ENCODE results near the gene CACNB1.
A peak's percentile ranks its signal among the peaks of the same experiment; 100 is the strongest.

Gene CACNB1

GRCh38 chr17:39146273-39146672, 51.2 kb downstream of the CACNB1 start:
- no peak overlapping the region for H3K27ac Mint-ChIP-seq (ENCODE audit: low read depth)
- H3K9me3 Mint-ChIP-seq = no peaks in the 10 kb centered on the region
- H3K4me3 Mint-ChIP-seq = no peak overlapping the region
- peaks cover 20% of the 10 kb centered on the region for H3K4me1 Mint-ChIP-seq
- ATAC-seq (replicated peaks; ENCODE audit: extremely low read depth, poor library complexity, severe bottlenecking) (no peak), DNase-seq (ENCODE audit: low spot score in 2 of 2) (no peak)
- H3K27me3 Mint-ChIP-seq = no peaks in the 10 kb centered on the region
- H3K36me3 Mint-ChIP-seq (ENCODE audit: insufficient read depth) = peaks cover 2% of the 10 kb centered on the region

GRCh38 chr17:39145143-39145542, 52.3 kb downstream of the CACNB1 start:
- no peak overlapping the region for H3K4me3 Mint-ChIP-seq
- no peak for DNase-seq (ENCODE audit: low spot score in 2 of 2)
- H3K4me1 Mint-ChIP-seq = peaks cover 13% of the 10 kb centered on the region
- no peak overlapping the region for H3K27ac Mint-ChIP-seq (ENCODE audit: low read depth)
- no peaks in the 10 kb centered on the region for H3K36me3 Mint-ChIP-seq (ENCODE audit: insufficient read depth)
- ATAC-seq (replicated peaks; ENCODE audit: extremely low read depth, poor library complexity, severe bottlenecking) = no peak
- H3K27me3 Mint-ChIP-seq = no peaks in the 10 kb centered on the region
- no peaks in the 10 kb centered on the region for H3K9me3 Mint-ChIP-seq

DNA sequence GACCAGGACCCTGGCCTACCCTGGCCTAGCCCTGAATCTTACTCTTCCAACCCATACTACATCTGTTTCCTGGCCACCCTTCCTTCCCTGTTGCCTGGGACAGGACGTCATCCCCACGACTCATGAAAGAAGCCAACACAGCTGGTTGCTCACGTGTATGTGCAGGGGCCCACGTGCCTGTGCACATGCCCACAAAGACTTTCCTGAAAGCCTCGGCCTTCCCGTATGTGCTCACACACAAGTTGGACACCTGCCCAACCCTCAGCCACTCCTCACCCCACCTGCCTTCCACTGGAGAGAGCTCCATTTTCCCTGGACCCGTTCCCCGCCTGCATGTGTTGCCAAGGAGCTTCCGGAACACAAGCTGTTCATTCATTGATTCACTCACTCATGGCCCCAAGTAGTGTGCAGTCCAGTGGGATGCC, 53.0 kb downstream of the CACNB1 start:
- no peak overlapping the region for H3K27ac Mint-ChIP-seq (ENCODE audit: low read depth)
- H3K9me3 Mint-ChIP-seq = no peaks in the 10 kb centered on the region
- no peaks in the 10 kb centered on the region for H3K36me3 Mint-ChIP-seq (ENCODE audit: insufficient read depth)
- H3K4me1 Mint-ChIP-seq = peaks cover 6% of the 10 kb centered on the region
- no peaks in the 10 kb centered on the region for H3K27me3 Mint-ChIP-seq
- ATAC-seq (replicated peaks; ENCODE audit: extremely low read depth, poor library complexity, severe bottlenecking) = no peak
- DNase-seq (ENCODE audit: low spot score in 2 of 2) = no peak
- H3K4me3 Mint-ChIP-seq = no peak overlapping the region

DNA sequence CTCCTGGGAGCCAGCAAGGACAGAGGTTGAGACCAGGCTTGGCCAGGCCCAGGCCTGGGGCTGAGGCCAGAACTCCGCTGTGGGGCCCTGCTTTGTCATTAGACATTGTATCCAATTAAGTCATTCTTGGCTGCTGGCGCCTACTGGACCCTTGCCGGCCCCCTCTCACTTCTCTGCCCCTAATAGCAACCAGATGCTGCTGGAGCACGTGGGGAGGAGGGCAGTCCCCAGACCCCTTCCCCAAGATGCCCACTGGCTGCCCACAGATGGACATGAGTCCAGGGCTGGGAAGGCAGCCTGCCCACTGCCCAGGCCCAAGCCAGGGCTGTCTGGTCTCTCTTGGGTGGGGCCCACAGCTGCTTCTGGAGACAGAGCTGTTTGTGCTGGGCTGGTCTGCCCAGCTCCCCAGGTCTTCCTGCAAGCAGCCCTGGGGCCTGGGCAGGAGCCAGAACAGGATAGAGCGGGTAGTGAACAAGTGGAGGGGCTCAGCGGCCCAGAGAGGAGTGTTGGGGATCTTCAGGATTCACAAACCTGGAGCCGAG, 53.8 kb downstream of the CACNB1 start:
- DNase-seq (ENCODE audit: low spot score in 2 of 2) (no peak), ATAC-seq (replicated peaks; ENCODE audit: extremely low read depth, poor library complexity, severe bottlenecking) (no peak)
- Mint-ChIP-seq H3K4me3 (no peak overlapping the region), H3K9me3 (no peaks in the 10 kb centered on the region), H3K27ac (ENCODE audit: low read depth) (no peak overlapping the region), H3K36me3 (ENCODE audit: insufficient read depth) (no peaks in the 10 kb centered on the region), H3K27me3 (no peaks in the 10 kb centered on the region), H3K4me1 (peaks cover 4% of the 10 kb centered on the region)

DNA sequence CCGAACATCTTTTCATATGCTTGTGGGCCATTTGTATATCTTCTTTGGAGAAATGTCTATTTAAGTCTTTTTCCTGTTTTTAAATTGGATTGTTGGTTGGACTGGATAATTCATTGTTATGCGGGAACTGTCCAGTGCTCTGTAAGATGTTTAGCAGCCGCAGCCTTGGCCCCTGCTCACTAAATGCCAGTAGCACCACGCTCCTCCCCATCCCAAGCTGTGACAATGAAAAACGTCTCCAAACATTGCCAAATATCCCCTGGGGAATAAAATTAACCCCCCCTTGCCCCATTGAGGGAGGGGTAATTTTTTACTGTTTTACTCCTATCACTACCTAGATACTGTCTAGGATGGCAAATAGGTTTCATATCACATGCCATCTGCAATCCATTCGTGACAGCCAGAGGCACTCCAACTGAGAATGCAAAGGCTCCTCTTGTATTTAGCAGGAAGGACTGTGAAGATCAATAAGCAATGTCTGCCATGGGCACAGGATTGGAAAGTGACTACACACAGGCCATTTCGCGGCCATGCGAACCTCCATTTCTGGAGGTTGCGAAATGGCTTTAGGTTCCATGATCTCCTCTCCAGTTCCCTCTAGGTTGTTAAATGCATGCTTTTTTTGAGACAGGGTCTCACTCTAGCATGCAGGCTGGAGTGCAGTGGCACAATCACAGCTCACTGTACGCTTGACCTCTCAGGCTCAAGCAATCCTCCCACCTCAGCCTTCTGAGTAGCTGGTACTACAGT, 55.4 kb downstream of the CACNB1 start:
- ATAC-seq (replicated peaks; ENCODE audit: extremely low read depth, poor library complexity, severe bottlenecking) = no peak
- H3K27me3 Mint-ChIP-seq = no peaks in the 10 kb centered on the region
- no peak for DNase-seq (ENCODE audit: low spot score in 2 of 2)
- H3K36me3 Mint-ChIP-seq (ENCODE audit: insufficient read depth) = peaks cover 2% of the 10 kb centered on the region
- H3K9me3 Mint-ChIP-seq = no peaks in the 10 kb centered on the region
- H3K4me3 Mint-ChIP-seq = no peak overlapping the region
- no peak overlapping the region for H3K27ac Mint-ChIP-seq (ENCODE audit: low read depth)
- peaks cover 11% of the 10 kb centered on the region for H3K4me1 Mint-ChIP-seq

DNA sequence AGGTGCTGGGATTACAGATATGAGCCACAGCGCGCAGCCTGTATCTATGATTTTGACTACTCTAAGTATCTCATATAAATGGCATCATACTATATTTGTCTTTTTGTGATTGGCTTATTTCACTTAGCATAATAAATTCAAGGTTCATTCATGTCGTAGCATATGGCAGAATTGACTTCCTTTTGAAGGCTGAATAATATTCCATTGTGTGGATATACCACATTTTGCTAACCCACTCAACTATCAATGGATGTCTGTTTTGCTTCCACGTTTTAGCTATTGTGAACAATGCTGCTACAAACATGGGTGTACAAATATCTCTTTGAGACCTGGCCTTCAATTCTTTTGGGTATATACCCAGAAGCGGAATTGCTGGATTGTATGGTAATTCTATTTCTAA, 56.2 kb downstream of the CACNB1 start:
- DNase-seq (ENCODE audit: low spot score in 2 of 2) (no peak), ATAC-seq (replicated peaks; ENCODE audit: extremely low read depth, poor library complexity, severe bottlenecking) (no peak)
- no peak overlapping the region for H3K27ac Mint-ChIP-seq (ENCODE audit: low read depth)
- peaks cover 2% of the 10 kb centered on the region for H3K36me3 Mint-ChIP-seq (ENCODE audit: insufficient read depth)
- no peaks in the 10 kb centered on the region for H3K9me3 Mint-ChIP-seq
- peaks cover 11% of the 10 kb centered on the region for H3K4me1 Mint-ChIP-seq
- H3K27me3 Mint-ChIP-seq = no peaks in the 10 kb centered on the region
- no peak overlapping the region for H3K4me3 Mint-ChIP-seq

DNA sequence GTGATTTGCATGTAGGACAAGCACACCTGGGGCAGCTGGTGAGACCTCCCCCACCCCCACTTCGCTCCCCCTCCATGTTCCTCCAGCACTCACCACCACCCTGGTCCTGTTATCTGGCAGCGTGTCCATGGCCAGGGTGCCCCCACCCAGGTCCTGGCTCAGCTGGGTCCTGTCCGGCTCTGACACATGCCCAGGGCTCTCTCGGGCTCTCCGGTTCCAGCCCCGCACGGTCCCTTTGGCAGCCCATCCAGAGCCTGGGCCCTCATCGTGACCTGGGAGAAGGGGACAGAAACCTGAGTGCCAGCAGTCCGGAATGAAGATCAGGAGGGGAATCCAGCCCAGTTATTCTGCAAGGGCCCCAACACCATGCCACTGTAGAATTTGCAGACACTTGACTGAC, 57.9 kb downstream of the CACNB1 start:
- H3K9me3 Mint-ChIP-seq = no peaks in the 10 kb centered on the region
- no peak for DNase-seq (ENCODE audit: low spot score in 2 of 2)
- no peak overlapping the region for H3K4me3 Mint-ChIP-seq
- H3K27me3 Mint-ChIP-seq = no peaks in the 10 kb centered on the region
- peaks cover 11% of the 10 kb centered on the region for H3K4me1 Mint-ChIP-seq
- no peak for ATAC-seq (replicated peaks; ENCODE audit: extremely low read depth, poor library complexity, severe bottlenecking)
- peaks cover 2% of the 10 kb centered on the region for H3K36me3 Mint-ChIP-seq (ENCODE audit: insufficient read depth)
- H3K27ac Mint-ChIP-seq (ENCODE audit: low read depth) = no peak overlapping the region

GRCh38 chr17:39139161-39139511, 58.3 kb downstream of the CACNB1 start:
- Mint-ChIP-seq H3K9me3 (no peaks in the 10 kb centered on the region), H3K4me3 (no peak overlapping the region), H3K27ac (ENCODE audit: low read depth) (peak overlapping the region; percentile 65), H3K27me3 (no peaks in the 10 kb centered on the region), H3K36me3 (ENCODE audit: insufficient read depth) (peaks cover 2% of the 10 kb centered on the region), H3K4me1 (peaks cover 11% of the 10 kb centered on the region)
- ATAC-seq (replicated peaks; ENCODE audit: extremely low read depth, poor library complexity, severe bottlenecking) (no peak), DNase-seq (ENCODE audit: low spot score in 2 of 2) (no peak)

DNA sequence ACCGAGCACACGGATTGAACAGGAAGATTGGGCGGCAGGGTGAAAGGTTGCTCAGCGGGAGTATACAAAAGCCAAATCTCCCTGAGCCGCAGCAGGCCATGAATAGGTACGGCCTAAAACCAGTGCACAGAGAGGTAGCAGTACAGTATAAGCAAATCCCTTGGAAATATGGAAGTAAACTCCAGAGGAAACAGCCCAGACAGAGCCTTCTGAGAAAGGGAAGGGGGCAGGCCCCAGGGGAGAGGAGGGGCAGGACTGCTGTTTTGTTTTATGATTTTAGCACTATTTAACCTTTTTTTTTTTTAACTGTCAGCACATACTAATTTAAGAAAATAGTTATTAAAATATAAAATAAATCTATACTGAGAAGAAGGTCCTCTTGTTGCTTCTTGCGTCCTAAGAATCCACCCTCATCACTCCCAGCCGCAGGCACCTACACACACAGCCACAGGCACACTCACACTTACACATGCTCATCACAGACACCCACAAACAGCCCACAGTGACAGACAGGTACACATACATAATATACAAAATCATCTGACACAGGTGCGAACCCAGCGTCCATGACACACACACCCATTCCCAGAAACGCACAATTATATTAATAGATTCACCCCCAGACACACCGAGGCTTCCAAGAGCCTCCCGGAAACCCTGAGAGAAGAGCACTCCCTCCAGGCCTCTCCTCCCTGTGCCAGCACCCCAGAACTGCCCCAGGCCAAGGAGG, 58.9 kb downstream of the CACNB1 start:
- Mint-ChIP-seq H3K36me3 (ENCODE audit: insufficient read depth) (peaks cover 2% of the 10 kb centered on the region), H3K27ac (ENCODE audit: low read depth) (peak overlapping the region; percentile 65), H3K4me1 (peaks cover 11% of the 10 kb centered on the region), H3K4me3 (no peak overlapping the region), H3K27me3 (no peaks in the 10 kb centered on the region), H3K9me3 (no peaks in the 10 kb centered on the region)
- peak; percentile 85 for ATAC-seq (replicated peaks; ENCODE audit: extremely low read depth, poor library complexity, severe bottlenecking)
- no peak for DNase-seq (ENCODE audit: low spot score in 2 of 2)

- ATAC-seq (replicated peaks; ENCODE audit: extremely low read depth, poor library complexity, severe bottlenecking) = no peak
- H3K27ac Mint-ChIP-seq (ENCODE audit: low read depth) = no peak overlapping the region
Observed at GRCh38 chr17:39134878-39135277, 62.6 kb downstream of the CACNB1 start.

GRCh38 chr17:39132192-39132610, 65.3 kb downstream of the CACNB1 start:
- ATAC-seq (replicated peaks; ENCODE audit: extremely low read depth, poor library complexity, severe bottlenecking) = no peak
- Mint-ChIP-seq H3K4me3 (no peak overlapping the region), H3K4me1 (no peaks in the 10 kb centered on the region), H3K9me3 (no peaks in the 10 kb centered on the region), H3K27me3 (no peaks in the 10 kb centered on the region), H3K36me3 (ENCODE audit: insufficient read depth) (no peaks in the 10 kb centered on the region), H3K27ac (ENCODE audit: low read depth) (peak overlapping the region; percentile 50)
- no peak for DNase-seq (ENCODE audit: low spot score in 2 of 2)

More at GRCh38 chr17:39134878-39135277, 62.6 kb downstream of the CACNB1 start:
- Mint-ChIP-seq H3K27me3 (no peaks in the 10 kb centered on the region), H3K36me3 (ENCODE audit: insufficient read depth) (peaks cover 2% of the 10 kb centered on the region), H3K4me3 (no peak overlapping the region), H3K9me3 (no peaks in the 10 kb centered on the region), H3K4me1 (peaks cover 11% of the 10 kb centered on the region)
- DNase-seq (ENCODE audit: low spot score in 2 of 2) = no peak

- no peak for ATAC-seq (replicated peaks; ENCODE audit: extremely low read depth, poor library complexity, severe bottlenecking)
- Mint-ChIP-seq H3K27me3 (no peaks in the 10 kb centered on the region), H3K4me3 (no peak overlapping the region), H3K36me3 (ENCODE audit: insufficient read depth) (no peaks in the 10 kb centered on the region), H3K27ac (ENCODE audit: low read depth) (no peak overlapping the region), H3K4me1 (no peaks in the 10 kb centered on the region), H3K9me3 (no peaks in the 10 kb centered on the region)
- DNase-seq (ENCODE audit: low spot score in 2 of 2) = no peak
Observed at GRCh38 chr17:39131616-39132015, 65.9 kb downstream of the CACNB1 start.

- H3K27ac Mint-ChIP-seq (ENCODE audit: low read depth) = no peak overlapping the region
- H3K9me3 Mint-ChIP-seq = no peaks in the 10 kb centered on the region
- H3K4me3 Mint-ChIP-seq = no peak overlapping the region
- DNase-seq (ENCODE audit: low spot score in 2 of 2) (no peak), ATAC-seq (replicated peaks; ENCODE audit: extremely low read depth, poor library complexity, severe bottlenecking) (no peak)
- H3K27me3 Mint-ChIP-seq = no peaks in the 10 kb centered on the region
- no peaks in the 10 kb centered on the region for H3K36me3 Mint-ChIP-seq (ENCODE audit: insufficient read depth)
- no peaks in the 10 kb centered on the region for H3K4me1 Mint-ChIP-seq
Observed at GRCh38 chr17:39130205-39130604, 67.3 kb downstream of the CACNB1 start.
